Thyroid gland (tissue), 4 donors: ENCODE data around the gene RPN1.

ENCODE experiments used
- POLR2A ChIP-seq, 2 donors: fragments of 450-650 bp; IDR thresholded peaks; one replicate each; pipeline ENCODE4 v1.6.1; 2017; ENCODE audit warnings: antibody characterized with exemption in 2 of 2, mild to moderate bottlenecking in 2 of 2, moderate library complexity in 1 of 2
- TF ChIP-seq, protein P1 (sequence below), 6 experiments: fragments of 200-600 bp in 3 of 6; fragments of 450-650 bp in 3 of 6; sonication (generic) in 3 of 6; IDR thresholded peaks; one replicate each; pipeline ENCODE4 v1.5.1; 2016 to 2019; ENCODE audit warnings: antibody characterized with exemption in 6 of 6, mild to moderate bottlenecking in 2 of 6, inconsistent platforms in 1 of 6, moderate library complexity in 1 of 6

- TF ChIP-seq, protein P1, sequence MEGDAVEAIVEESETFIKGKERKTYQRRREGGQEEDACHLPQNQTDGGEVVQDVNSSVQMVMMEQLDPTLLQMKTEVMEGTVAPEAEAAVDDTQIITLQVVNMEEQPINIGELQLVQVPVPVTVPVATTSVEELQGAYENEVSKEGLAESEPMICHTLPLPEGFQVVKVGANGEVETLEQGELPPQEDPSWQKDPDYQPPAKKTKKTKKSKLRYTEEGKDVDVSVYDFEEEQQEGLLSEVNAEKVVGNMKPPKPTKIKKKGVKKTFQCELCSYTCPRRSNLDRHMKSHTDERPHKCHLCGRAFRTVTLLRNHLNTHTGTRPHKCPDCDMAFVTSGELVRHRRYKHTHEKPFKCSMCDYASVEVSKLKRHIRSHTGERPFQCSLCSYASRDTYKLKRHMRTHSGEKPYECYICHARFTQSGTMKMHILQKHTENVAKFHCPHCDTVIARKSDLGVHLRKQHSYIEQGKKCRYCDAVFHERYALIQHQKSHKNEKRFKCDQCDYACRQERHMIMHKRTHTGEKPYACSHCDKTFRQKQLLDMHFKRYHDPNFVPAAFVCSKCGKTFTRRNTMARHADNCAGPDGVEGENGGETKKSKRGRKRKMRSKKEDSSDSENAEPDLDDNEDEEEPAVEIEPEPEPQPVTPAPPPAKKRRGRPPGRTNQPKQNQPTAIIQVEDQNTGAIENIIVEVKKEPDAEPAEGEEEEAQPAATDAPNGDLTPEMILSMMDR (IDR thresholded peaks at IDR 0.05) = no peak
- no peak for TF ChIP-seq POLR2A (IDR thresholded peaks at IDR 0.05)
Measured at GRCh38 chr3:128647307-128647706, 3.3 kb downstream of the RPN1 start.
